ENCODE results near the gene ANGPTL4. TPM values are rescaled to one million over a fixed set of nuclear protein-coding genes. Genes with fewer than 3 reads are reported as not detected.

Gene ANGPTL4
- total and polyA plus RNA-seq, 9 of the 15 experiments (the other 6 are each of a cell fraction or from before 2014, with no cell fraction given), result 0.05 to 0.77 (median 0.22) TPM; not detected in 4

DNA sequence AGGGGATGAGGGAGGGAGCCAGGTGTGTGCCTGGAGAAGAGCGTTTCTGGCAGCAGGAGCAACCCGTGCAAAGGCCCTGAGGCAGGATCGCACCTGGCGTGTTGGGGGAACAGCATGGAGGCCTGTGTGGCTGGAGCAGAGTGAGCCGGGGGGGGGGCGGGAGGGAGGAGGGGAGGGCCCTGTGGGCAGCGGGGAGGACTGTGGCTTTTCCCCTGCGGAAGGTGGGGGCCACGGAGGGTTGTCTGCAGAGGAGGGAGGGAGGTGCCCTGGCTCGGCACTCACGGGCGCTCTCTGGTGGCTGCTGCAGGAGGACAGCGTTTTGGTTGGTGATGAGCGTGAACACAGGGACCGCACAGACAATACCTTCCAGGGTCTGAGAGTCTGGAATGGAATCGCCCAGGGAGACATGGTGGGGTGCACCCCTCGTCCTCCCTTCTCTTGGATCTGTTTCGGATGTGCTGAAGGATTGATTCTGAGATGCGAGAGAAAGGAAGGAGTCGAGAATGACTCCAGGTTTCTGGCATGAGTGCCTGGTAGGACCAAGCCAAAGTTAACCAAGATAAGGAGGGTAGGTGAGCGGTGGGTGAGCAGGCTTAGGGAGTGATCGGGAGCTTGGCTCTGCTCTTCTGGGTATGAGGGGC, 32.7 kb downstream of the ANGPTL4 start (continued):
- TF ChIP-seq LEF1 (IDR thresholded peaks at IDR 0.05), result no peak
- TF ChIP-seq, protein P1, sequence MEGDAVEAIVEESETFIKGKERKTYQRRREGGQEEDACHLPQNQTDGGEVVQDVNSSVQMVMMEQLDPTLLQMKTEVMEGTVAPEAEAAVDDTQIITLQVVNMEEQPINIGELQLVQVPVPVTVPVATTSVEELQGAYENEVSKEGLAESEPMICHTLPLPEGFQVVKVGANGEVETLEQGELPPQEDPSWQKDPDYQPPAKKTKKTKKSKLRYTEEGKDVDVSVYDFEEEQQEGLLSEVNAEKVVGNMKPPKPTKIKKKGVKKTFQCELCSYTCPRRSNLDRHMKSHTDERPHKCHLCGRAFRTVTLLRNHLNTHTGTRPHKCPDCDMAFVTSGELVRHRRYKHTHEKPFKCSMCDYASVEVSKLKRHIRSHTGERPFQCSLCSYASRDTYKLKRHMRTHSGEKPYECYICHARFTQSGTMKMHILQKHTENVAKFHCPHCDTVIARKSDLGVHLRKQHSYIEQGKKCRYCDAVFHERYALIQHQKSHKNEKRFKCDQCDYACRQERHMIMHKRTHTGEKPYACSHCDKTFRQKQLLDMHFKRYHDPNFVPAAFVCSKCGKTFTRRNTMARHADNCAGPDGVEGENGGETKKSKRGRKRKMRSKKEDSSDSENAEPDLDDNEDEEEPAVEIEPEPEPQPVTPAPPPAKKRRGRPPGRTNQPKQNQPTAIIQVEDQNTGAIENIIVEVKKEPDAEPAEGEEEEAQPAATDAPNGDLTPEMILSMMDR (IDR thresholded peaks at IDR 0.05 in 2 of 3, conservative IDR thresholded peaks at IDR 0.05 in 1 of 3; ENCODE audit: insufficient read depth in 2 of 3, low read depth in 1 of 3, low read length in 3 of 3), result peak; percentile 81 to 95 (median 91)
- TF ChIP-seq, protein P2, sequence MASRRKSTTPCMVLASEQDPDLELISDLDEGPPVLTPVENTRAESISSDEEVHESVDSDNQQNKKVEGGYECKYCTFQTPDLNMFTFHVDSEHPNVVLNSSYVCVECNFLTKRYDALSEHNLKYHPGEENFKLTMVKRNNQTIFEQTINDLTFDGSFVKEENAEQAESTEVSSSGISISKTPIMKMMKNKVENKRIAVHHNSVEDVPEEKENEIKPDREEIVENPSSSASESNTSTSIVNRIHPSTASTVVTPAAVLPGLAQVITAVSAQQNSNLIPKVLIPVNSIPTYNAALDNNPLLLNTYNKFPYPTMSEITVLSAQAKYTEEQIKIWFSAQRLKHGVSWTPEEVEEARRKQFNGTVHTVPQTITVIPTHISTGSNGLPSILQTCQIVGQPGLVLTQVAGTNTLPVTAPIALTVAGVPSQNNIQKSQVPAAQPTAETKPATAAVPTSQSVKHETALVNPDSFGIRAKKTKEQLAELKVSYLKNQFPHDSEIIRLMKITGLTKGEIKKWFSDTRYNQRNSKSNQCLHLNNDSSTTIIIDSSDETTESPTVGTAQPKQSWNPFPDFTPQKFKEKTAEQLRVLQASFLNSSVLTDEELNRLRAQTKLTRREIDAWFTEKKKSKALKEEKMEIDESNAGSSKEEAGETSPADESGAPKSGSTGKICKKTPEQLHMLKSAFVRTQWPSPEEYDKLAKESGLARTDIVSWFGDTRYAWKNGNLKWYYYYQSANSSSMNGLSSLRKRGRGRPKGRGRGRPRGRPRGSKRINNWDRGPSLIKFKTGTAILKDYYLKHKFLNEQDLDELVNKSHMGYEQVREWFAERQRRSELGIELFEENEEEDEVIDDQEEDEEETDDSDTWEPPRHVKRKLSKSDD (conservative IDR thresholded peaks at IDR 0.05; ENCODE audit: low read length), result no peak
- TF ChIP-seq, protein P3, sequence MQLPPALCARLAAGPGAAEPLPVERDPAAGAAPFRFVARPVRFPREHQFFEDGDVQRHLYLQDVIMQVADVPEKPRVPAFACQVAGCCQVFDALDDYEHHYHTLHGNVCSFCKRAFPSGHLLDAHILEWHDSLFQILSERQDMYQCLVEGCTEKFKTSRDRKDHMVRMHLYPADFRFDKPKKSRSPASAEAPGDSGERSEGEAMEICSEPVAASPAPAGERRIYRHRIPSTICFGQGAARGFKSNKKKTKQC (CRISPR knock-in tag; IDR thresholded peaks at IDR 0.05), result no peak
- no peak for TF ChIP-seq RBFOX2 (IDR thresholded peaks at IDR 0.05; ENCODE audit: low read depth, low read length)
- TF ChIP-seq FOXK2 (conservative IDR thresholded peaks at IDR 0.05 in 1 of 2, IDR thresholded peaks at IDR 0.05 in 1 of 2; ENCODE audit: low read depth in 2 of 2), result 0 out of 4 replicates have a peak, but pooled peaks of 1 of the 2 experiments have one; percentile 26
- TF ChIP-seq JUNB (CRISPR knock-in tag; conservative IDR thresholded peaks at IDR 0.05), result no peak
- 0 out of 2 replicates have a peak, but pooled peaks have one; percentile 19 for TF ChIP-seq MYC (IDR thresholded peaks at IDR 0.05; ENCODE audit: low read depth, low read length)
- TF ChIP-seq MYC (CRISPR knock-in tag; IDR thresholded peaks at IDR 0.05; ENCODE audit: borderline replicate concordance, low read depth), result no peak
- TF ChIP-seq ZNF717 (CRISPR knock-in tag; IDR thresholded peaks at IDR 0.05), result no peak
- no peak for TF ChIP-seq BRF1 (IDR thresholded peaks at IDR 0.05; ENCODE audit: borderline replicate concordance, extremely low read depth, insufficient read length)
- TF ChIP-seq CCNT2 (IDR thresholded peaks at IDR 0.05; ENCODE audit: borderline replicate concordance, extremely low read depth, insufficient read length, low read depth, low read length), result no peak
- no peak for TF ChIP-seq SMARCA4 (IDR thresholded peaks at IDR 0.05)
- no peak for TF ChIP-seq KLF13 (tag; IDR thresholded peaks at IDR 0.05; ENCODE audit: borderline replicate concordance, low read depth)
- no peak for TF ChIP-seq ETS2 (tag; IDR thresholded peaks at IDR 0.05; ENCODE audit: borderline replicate concordance, poor library complexity, severe bottlenecking)
- TF ChIP-seq ADNP (tag; IDR thresholded peaks at IDR 0.05), result no peak
- TF ChIP-seq ZNF197 (CRISPR knock-in tag; IDR thresholded peaks at IDR 0.05; ENCODE audit: low read depth), result no peak
- no peak for TF ChIP-seq KDM4B (IDR thresholded peaks at IDR 0.05; ENCODE audit: borderline replicate concordance in 2 of 2, low read depth in 1 of 2)
- TF ChIP-seq TAF1 (IDR thresholded peaks at IDR 0.05; ENCODE audit: control insufficient read depth, extremely low read depth, insufficient read depth, low read length, severe bottlenecking), result no peak
- TF ChIP-seq, protein P4, sequence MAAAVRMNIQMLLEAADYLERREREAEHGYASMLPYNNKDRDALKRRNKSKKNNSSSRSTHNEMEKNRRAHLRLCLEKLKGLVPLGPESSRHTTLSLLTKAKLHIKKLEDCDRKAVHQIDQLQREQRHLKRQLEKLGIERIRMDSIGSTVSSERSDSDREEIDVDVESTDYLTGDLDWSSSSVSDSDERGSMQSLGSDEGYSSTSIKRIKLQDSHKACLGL (CRISPR knock-in tag; IDR thresholded peaks at IDR 0.05; ENCODE audit: borderline replicate concordance, poor library complexity, severe bottlenecking), result no peak
- TF ChIP-seq DPF2 (IDR thresholded peaks at IDR 0.05), result no peak
- no peak for TF ChIP-seq RBM25 (IDR thresholded peaks at IDR 0.05; ENCODE audit: low read depth, low read length, severe bottlenecking)
